ENCODE results near the gene PRSS37. TPM values are rescaled to one million over a fixed set of nuclear protein-coding genes. Genes with fewer than 3 reads are reported as not detected.

PRSS37 gene
- total and polyA plus RNA-seq, 3 experiments from 2014 or later: not detected

DNA sequence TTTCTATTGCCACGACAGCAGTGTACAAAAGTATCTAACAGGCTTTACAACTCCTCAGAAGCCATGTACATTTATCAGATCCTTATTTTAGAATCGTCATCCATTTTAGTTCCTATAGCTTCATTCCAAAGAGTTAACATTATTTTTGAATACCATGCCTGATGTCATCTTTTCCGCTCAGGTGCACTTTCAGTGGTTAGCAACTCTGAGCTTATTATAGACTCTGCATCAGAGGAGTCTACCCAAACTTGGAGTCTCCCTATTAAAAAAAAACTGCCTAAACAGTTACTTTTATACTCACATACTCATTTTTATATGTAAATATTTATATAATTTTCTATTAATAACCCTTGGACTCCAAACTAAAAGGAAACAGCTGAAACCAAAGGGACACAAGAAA, 31.6 kb upstream of the PRSS37 start:
- no peak for DNase-seq
- no peaks in the 10 kb centered on the region for H3K36me3 ChIP-seq (ENCODE audit: insufficient read depth, low read length)
- H3K27ac ChIP-seq (ENCODE audit: low read depth, low read length): no peak overlapping the region
- Mint-ChIP-seq H3K4me1 (no peaks in the 10 kb centered on the region), H3K27ac (no peak overlapping the region), H3K36me3 (no peaks in the 10 kb centered on the region), H3K4me3 (no peak overlapping the region), H3K27me3 (no peaks in the 10 kb centered on the region), H3K9me3 (peaks cover 0 to 14% (median 4%) of the 10 kb centered on the region in 5 donors)
- H3K4me3 ChIP-seq (ENCODE audit: low read length): no peak overlapping the region
- ChIA-PET POLR2A (no interaction called here), CTCF (no interaction called here)
- no peaks in the 10 kb centered on the region for H3K4me1 ChIP-seq (ENCODE audit: insufficient read depth, low read length)
- no peaks in the 10 kb centered on the region for H3K27me3 ChIP-seq (ENCODE audit: insufficient read depth, low read length, poor library complexity, severe bottlenecking)
- no peaks in the 10 kb centered on the region for H3K9me3 ChIP-seq (ENCODE audit: low read length)

- no peaks in the 10 kb centered on the region for H3K4me1 Mint-ChIP-seq
- Histone ChIP-seq H3K27ac (ENCODE audit: low read depth, low read length) (no peak overlapping the region), H3K36me3 (ENCODE audit: insufficient read depth, low read length) (no peaks in the 10 kb centered on the region), H3K9me3 (ENCODE audit: low read length) (no peaks in the 10 kb centered on the region), H3K4me1 (ENCODE audit: insufficient read depth, low read length) (no peaks in the 10 kb centered on the region), H3K4me3 (ENCODE audit: low read length) (no peak overlapping the region), H3K27me3 (ENCODE audit: insufficient read depth, low read length, poor library complexity, severe bottlenecking) (no peaks in the 10 kb centered on the region)
- H3K27me3 Mint-ChIP-seq: peaks cover 9 to 20% of the 10 kb centered on the region in 2 donors
- H3K9me3 Mint-ChIP-seq: peaks cover 0 to 14% (median 6%) of the 10 kb centered on the region in 5 donors
- no peak for DNase-seq
- no peak overlapping the region for H3K27ac Mint-ChIP-seq
- ChIA-PET POLR2A (no interaction called here), CTCF (no interaction called here)
- H3K36me3 Mint-ChIP-seq: peaks cover 0 to 5% (median 0%) of the 10 kb centered on the region in 3 donors
- no peak overlapping the region for H3K4me3 Mint-ChIP-seq
Measured at GRCh38 chr7:141866974-141867373, 25.7 kb upstream of the PRSS37 start.

- Histone ChIP-seq H3K36me3 (ENCODE audit: insufficient read depth, low read length) (no peaks in the 10 kb centered on the region), H3K4me3 (ENCODE audit: low read length) (no peak overlapping the region), H3K27me3 (ENCODE audit: insufficient read depth, low read length, poor library complexity, severe bottlenecking) (no peaks in the 10 kb centered on the region), H3K9me3 (ENCODE audit: low read length) (no peaks in the 10 kb centered on the region), H3K4me1 (ENCODE audit: insufficient read depth, low read length) (no peaks in the 10 kb centered on the region), H3K27ac (ENCODE audit: low read depth, low read length) (no peak overlapping the region)
- ChIA-PET POLR2A (no interaction called here), CTCF (no interaction called here)
- H3K9me3 Mint-ChIP-seq: peaks cover 0 to 12% (median 5%) of the 10 kb centered on the region in 5 donors
- peaks cover 0 to 7% (median 0%) of the 10 kb centered on the region in 3 donors for H3K36me3 Mint-ChIP-seq
- no peak for DNase-seq
- H3K27me3 Mint-ChIP-seq: peaks cover 11 to 20% of the 10 kb centered on the region in 2 donors
- no peak overlapping the region for H3K4me3 Mint-ChIP-seq
- no peaks in the 10 kb centered on the region for H3K4me1 Mint-ChIP-seq
- H3K27ac Mint-ChIP-seq: no peak overlapping the region
Measured at GRCh38 chr7:141864765-141865447, 23.6 kb upstream of the PRSS37 start.

DNA sequence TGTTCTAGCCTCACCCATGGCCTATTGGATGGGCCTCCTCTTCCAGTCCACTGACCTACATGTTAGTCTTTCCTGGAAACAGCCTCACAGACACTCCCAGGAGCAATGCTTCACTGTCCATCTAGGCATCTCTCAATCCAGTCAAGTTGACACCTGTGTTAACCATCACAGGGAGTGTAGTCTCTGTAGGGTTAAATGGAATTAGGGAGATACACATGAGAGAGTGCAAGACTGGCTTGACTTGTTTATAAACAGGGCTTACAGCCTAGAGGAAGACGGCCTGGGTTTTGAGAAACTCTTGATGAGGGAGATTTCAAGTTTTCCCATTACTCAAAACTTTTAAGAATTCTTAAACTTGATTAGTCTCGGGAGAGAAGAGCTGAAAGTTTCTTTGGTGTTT, 18.9 kb upstream of the PRSS37 start:
- Mint-ChIP-seq H3K4me3 (no peak overlapping the region), H3K4me1 (no peaks in the 10 kb centered on the region), H3K9me3 (peaks cover 13 to 33% (median 21%) of the 10 kb centered on the region in 5 donors), H3K27me3 (peaks cover 8 to 14% of the 10 kb centered on the region in 2 donors), H3K27ac (no peak overlapping the region), H3K36me3 (peaks cover 0 to 15% (median 0%) of the 10 kb centered on the region in 3 donors)
- H3K36me3 ChIP-seq (ENCODE audit: insufficient read depth, low read length): no peaks in the 10 kb centered on the region
- no peak overlapping the region for H3K4me3 ChIP-seq (ENCODE audit: low read length)
- CTCF ChIA-PET: no interaction called here
- H3K4me1 ChIP-seq (ENCODE audit: insufficient read depth, low read length): no peaks in the 10 kb centered on the region
- H3K27ac ChIP-seq (ENCODE audit: low read depth, low read length): no peak overlapping the region
- H3K27me3 ChIP-seq (ENCODE audit: insufficient read depth, low read length, poor library complexity, severe bottlenecking): no peaks in the 10 kb centered on the region
- H3K9me3 ChIP-seq (ENCODE audit: low read length): no peaks in the 10 kb centered on the region
- no peak for DNase-seq
- POLR2A ChIA-PET: no interaction called here

GRCh38 chr7:141847996-141848395, 6.7 kb upstream of the PRSS37 start:
- Histone ChIP-seq H3K4me3 (ENCODE audit: low read length) (no peak overlapping the region), H3K4me1 (ENCODE audit: insufficient read depth, low read length) (no peaks in the 10 kb centered on the region), H3K27me3 (ENCODE audit: insufficient read depth, low read length, poor library complexity, severe bottlenecking) (no peaks in the 10 kb centered on the region), H3K36me3 (ENCODE audit: insufficient read depth, low read length) (no peaks in the 10 kb centered on the region), H3K27ac (ENCODE audit: low read depth, low read length) (no peak overlapping the region), H3K9me3 (ENCODE audit: low read length) (no peaks in the 10 kb centered on the region)
- DNase-seq: no peak
- ChIA-PET CTCF (no interaction called here), POLR2A (no interaction called here)
- no peak overlapping the region for H3K4me3 Mint-ChIP-seq
- H3K36me3 Mint-ChIP-seq: peaks cover 0 to 16% (median 0%) of the 10 kb centered on the region in 3 donors
- H3K27me3 Mint-ChIP-seq: no peaks in the 10 kb centered on the region
- H3K27ac Mint-ChIP-seq: no peak overlapping the region
- H3K9me3 Mint-ChIP-seq: peaks cover 10 to 29% (median 25%) of the 10 kb centered on the region in 5 donors
- no peaks in the 10 kb centered on the region for H3K4me1 Mint-ChIP-seq

DNA sequence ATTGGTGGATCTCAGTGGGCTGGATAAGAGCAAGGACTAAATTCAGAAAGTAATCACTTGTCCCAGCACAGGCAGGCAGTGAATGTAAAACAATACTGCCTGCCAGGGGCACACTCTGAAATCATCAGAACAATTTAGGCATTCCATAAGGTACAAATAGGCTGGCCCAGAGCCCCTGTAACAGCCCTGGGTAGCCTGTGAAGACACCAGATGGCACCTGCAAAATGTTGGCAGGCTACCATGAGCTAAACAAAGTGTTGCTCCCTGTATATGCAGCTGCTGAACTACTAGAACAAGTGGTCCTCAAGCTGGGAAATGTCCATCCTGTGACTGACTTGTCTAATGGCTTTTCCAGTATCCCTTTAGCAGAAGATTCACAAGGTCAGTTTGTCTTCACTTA, 3.0 kb upstream of the PRSS37 start:
- H3K27me3 ChIP-seq (ENCODE audit: insufficient read depth, low read length, poor library complexity, severe bottlenecking): no peaks in the 10 kb centered on the region
- CTCF ChIA-PET: no interaction called here
- H3K4me1 ChIP-seq (ENCODE audit: insufficient read depth, low read length): no peaks in the 10 kb centered on the region
- no peaks in the 10 kb centered on the region for H3K9me3 ChIP-seq (ENCODE audit: low read length)
- Mint-ChIP-seq H3K27ac (no peak overlapping the region), H3K36me3 (peaks cover 0 to 3% (median 0%) of the 10 kb centered on the region in 3 donors), H3K4me1 (no peaks in the 10 kb centered on the region), H3K27me3 (peaks cover 0 to 2% of the 10 kb centered on the region in 2 donors), H3K4me3 (no peak overlapping the region), H3K9me3 (peaks cover 3 to 19% (median 8%) of the 10 kb centered on the region in 5 donors)
- no peak for DNase-seq
- no peak overlapping the region for H3K4me3 ChIP-seq (ENCODE audit: low read length)
- H3K27ac ChIP-seq (ENCODE audit: low read depth, low read length): no peak overlapping the region
- no peaks in the 10 kb centered on the region for H3K36me3 ChIP-seq (ENCODE audit: insufficient read depth, low read length)
- POLR2A ChIA-PET: no interaction called here

DNA sequence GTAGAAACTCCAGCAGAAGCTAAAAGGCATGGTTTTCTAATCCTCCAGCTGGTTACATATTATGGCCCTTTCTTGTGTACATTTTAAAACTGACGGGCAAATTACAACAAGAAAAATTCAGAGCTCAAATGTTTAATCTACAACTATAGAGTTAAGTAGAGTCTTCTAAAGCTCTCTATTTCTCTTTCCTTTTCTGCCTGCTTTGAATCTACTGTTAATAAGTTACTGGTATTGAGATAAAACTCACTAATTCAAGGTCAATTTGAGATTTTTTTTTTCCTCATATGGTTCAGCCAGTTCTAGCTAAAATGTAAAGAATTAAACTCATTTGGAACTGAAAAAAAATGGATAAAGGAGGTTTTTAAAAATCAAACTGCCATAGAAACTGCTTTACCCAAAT, 1.6 kb upstream of the PRSS37 start:
- Mint-ChIP-seq H3K27ac (no peak overlapping the region), H3K4me1 (no peaks in the 10 kb centered on the region), H3K36me3 (peaks cover 0 to 3% (median 0%) of the 10 kb centered on the region in 3 donors), H3K9me3 (peaks cover 0 to 7% (median 3%) of the 10 kb centered on the region in 5 donors), H3K4me3 (no peak overlapping the region), H3K27me3 (peaks cover 0 to 2% of the 10 kb centered on the region in 2 donors)
- no peak overlapping the region for H3K27ac ChIP-seq (ENCODE audit: low read depth, low read length)
- H3K36me3 ChIP-seq (ENCODE audit: insufficient read depth, low read length): no peaks in the 10 kb centered on the region
- H3K4me3 ChIP-seq (ENCODE audit: low read length): no peak overlapping the region
- no peaks in the 10 kb centered on the region for H3K27me3 ChIP-seq (ENCODE audit: insufficient read depth, low read length, poor library complexity, severe bottlenecking)
- POLR2A ChIA-PET: no interaction called here
- no peaks in the 10 kb centered on the region for H3K9me3 ChIP-seq (ENCODE audit: low read length)
- no peaks in the 10 kb centered on the region for H3K4me1 ChIP-seq (ENCODE audit: insufficient read depth, low read length)
- CTCF ChIA-PET: no interaction called here
- no peak for DNase-seq

GRCh38 chr7:141840708-141841107, 577 bp downstream of the PRSS37 start:
- Mint-ChIP-seq H3K36me3 (peaks cover 0 to 6% (median 0%) of the 10 kb centered on the region in 3 donors), H3K9me3 (peaks cover 0 to 3% (median 0%) of the 10 kb centered on the region in 5 donors), H3K27ac (peak overlapping the region in 1 of 8 donors; percentile 31), H3K27me3 (peaks cover 0 to 3% of the 10 kb centered on the region in 2 donors), H3K4me1 (no peaks in the 10 kb centered on the region), H3K4me3 (no peak overlapping the region)
- CTCF ChIA-PET: no interaction called here
- Histone ChIP-seq H3K4me3 (ENCODE audit: low read length) (no peak overlapping the region), H3K27ac (ENCODE audit: low read depth, low read length) (no peak overlapping the region), H3K36me3 (ENCODE audit: insufficient read depth, low read length) (no peaks in the 10 kb centered on the region), H3K9me3 (ENCODE audit: low read length) (no peaks in the 10 kb centered on the region), H3K4me1 (ENCODE audit: insufficient read depth, low read length) (no peaks in the 10 kb centered on the region), H3K27me3 (ENCODE audit: insufficient read depth, low read length, poor library complexity, severe bottlenecking) (no peaks in the 10 kb centered on the region)
- no peak for DNase-seq
- POLR2A ChIA-PET: no interaction called here
